Measurements from ENCODE around the gene CELSR1.

- TF ChIP-seq CTCF (conservative IDR thresholded peaks at IDR 0.05; ENCODE audit: low read depth, low read length): no peak
- no peak for TF ChIP-seq EZH2phosphoT487 (IDR thresholded peaks at IDR 0.05; ENCODE audit: borderline replicate concordance, low read length)
- TF ChIP-seq EZH2 (IDR thresholded peaks at IDR 0.05; ENCODE audit: low read length, unreplicated experiment): no peak
These were observed 19.4 kb upstream of the CELSR1 start for GRCh38 chr22:46556775-46557174.

Measured in PC-3 (cell line).